PC-3 (cell line): ENCODE data around the gene VPS33A. TPM values are rescaled to one million over a fixed set of nuclear protein-coding genes. Genes with fewer than 3 reads are reported as not detected.

Experiments
- ATAC-seq: fragments of 200-7000 bp; cut with Tn5 transposase; 2 replicates; pipeline ENCODE4 v1.9.1; 2020; ENCODE audit warnings: mild to moderate bottlenecking, moderate library complexity
- BruUV-seq: library from RNA; stranded (reverse); fragments of 400-500 nt; replicated peaks from 2 replicates; lab custom pipeline; 2021; lab: Mats Ljungman, UMichigan
- CTCF ChIA-PET: fragments of 300-600 bp; sonication (Branson Sonifier 250); formaldehyde crosslinking; loops from one replicate; lab custom pipeline; 2022; ENCODE audit warnings: antibody characterized with exemption; lab: Charles Lee
- POLR2A ChIA-PET: fragments of 300-600 bp; sonication (Branson Sonifier 250); formaldehyde crosslinking; loops from one replicate; lab custom pipeline; 2022; ENCODE audit warnings: antibody characterized with exemption; ENCODE audit not compliant: unreplicated experiment; lab: Charles Lee
- DNase-seq: peaks from one replicate; pipeline ENCODE4 v3.0.0-alpha.2; 2015
- H2AFZ ChIP-seq: fragments of 300-600 bp; sonication (generic); 2 replicates; pipeline ENCODE4 v1.6.0; 2016; ENCODE audit warnings: antibody characterized with exemption, low read length
- H3F3A ChIP-seq: fragments of 300-600 bp; sonication (generic); one replicate; pipeline ENCODE4 v1.6.0; 2017; ENCODE audit warnings: antibody characterized with exemption, low read length, control low read depth, mild to moderate bottlenecking; ENCODE audit not compliant: unreplicated experiment
- H3K27ac ChIP-seq: fragments of 300-600 bp; sonication (generic); 2 replicates; pipeline ENCODE4 v1.5.1; 2016; ENCODE audit warnings: mild to moderate bottlenecking, low read length
- H3K27me3 ChIP-seq: fragments of 300-600 bp; sonication (generic); 2 replicates; pipeline ENCODE4 v1.6.1; 2016; ENCODE audit warnings: low read length, mixed read lengths
- H3K36me3 ChIP-seq: fragments of 300-600 bp; sonication (generic); 2 replicates; pipeline ENCODE4 v1.6.1; 2016; ENCODE audit warnings: low read depth, mixed run types, low read length, mixed read lengths
- H3K4me1 ChIP-seq: fragments of 300-600 bp; sonication (generic); 2 replicates; pipeline ENCODE4 v1.5.1; 2016; ENCODE audit warnings: low read length; ENCODE audit not compliant: insufficient read depth
- H3K4me2 ChIP-seq: fragments of 300-600 bp; sonication (generic); 2 replicates; pipeline ENCODE4 v1.6.0; 2016; ENCODE audit warnings: low read length
- H3K4me3 ChIP-seq: fragments of 300-600 bp; sonication (generic); 2 replicates; pipeline ENCODE4 v1.5.1; 2016; ENCODE audit warnings: mild to moderate bottlenecking, low read length, mixed read lengths
- H3K79me2 ChIP-seq: fragments of 300-600 bp; sonication (generic); 2 replicates; pipeline ENCODE4 v1.6.1; 2017; ENCODE audit warnings: low read length, mixed read lengths
- H3K9ac ChIP-seq: fragments of 300-600 bp; sonication (generic); 2 replicates; pipeline ENCODE4 v1.6.0; 2016; ENCODE audit warnings: mild to moderate bottlenecking, low read length
- H3K9me2 ChIP-seq: fragments of 300-600 bp; sonication (generic); replicated peaks from 2 replicates; pipeline ENCODE4 v1.6.1; 2016; ENCODE audit warnings: mixed run types, low read length, mixed read lengths
- H3K9me3 ChIP-seq: fragments of 300-600 bp; sonication (generic); 2 replicates; pipeline ENCODE4 v1.6.1; 2016; ENCODE audit warnings: low read length, mixed read lengths
- H4K20me1 ChIP-seq: fragments of 300-600 bp; sonication (generic); 2 replicates; pipeline ENCODE4 v1.6.1; 2016; ENCODE audit warnings: low read length, mixed read lengths
- EZH2 ChIP-seq: fragments of 300-600 bp; sonication (generic); IDR thresholded peaks from one replicate; pipeline ENCODE4 v1.6.1; 2017; ENCODE audit warnings: antibody characterized with exemption, mild to moderate bottlenecking, low read length; ENCODE audit not compliant: unreplicated experiment
- EZH2phosphoT487 ChIP-seq: fragments of 300-600 bp; sonication (generic); IDR thresholded peaks from 2 replicates; pipeline ENCODE4 v1.6.1; 2018; ENCODE audit warnings: mild to moderate bottlenecking, antibody characterized with exemption, low read length, borderline replicate concordance
- intact Hi-C: fragments of 100-400 bp; cut with micrococcal nuclease; formaldehyde crosslinking; loops from 2 replicates; pipeline ENCODE4 v1.9.0; 2023
- total RNA-seq: library from RNA; depleted of rRNA; stranded (reverse); fragments of >200 nt; gene quantifications from 2 replicates; pipeline ENCODE4 v1.2.3, GENCODE V29; 2014
- TF ChIP-seq, protein P1 (sequence below): fragments of 300-600 bp; sonication (generic); conservative IDR thresholded peaks from 2 replicates; pipeline ENCODE4 v1.5.1; 2017; ENCODE audit warnings: antibody characterized with exemption, low read depth, mild to moderate bottlenecking, low read length

Gene VPS33A
- total RNA-seq, 1 experiment from 2014 or later: 40.8 TPM

DNA sequence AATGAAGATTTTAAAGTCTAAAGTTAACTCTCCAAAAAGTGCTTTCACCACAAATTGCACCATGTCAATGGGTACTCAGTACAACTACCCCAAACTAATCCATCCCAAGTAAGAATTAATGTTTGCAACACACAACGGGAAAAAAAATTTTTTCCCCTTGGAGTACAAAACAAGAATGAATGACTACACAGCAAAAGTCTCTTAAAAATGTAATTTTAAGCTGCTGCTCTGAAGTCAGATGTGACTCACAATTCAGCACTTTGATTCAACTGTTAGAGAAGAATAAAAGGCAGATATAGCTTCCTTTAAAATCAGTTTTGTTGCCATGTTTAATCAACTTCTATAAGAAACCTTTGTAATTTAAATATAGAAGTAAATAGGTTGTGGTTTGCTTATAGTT is 42.5 kb upstream of the VPS33A start:
- no TSS peak for BruUV-seq
- H4K20me1 ChIP-seq: no peaks in the 10 kb centered on the region
- no peaks in the 10 kb centered on the region for H3K9me3 ChIP-seq
- TF ChIP-seq EZH2 (no peak), EZH2phosphoT487 (no peak)
- TF ChIP-seq, protein P1, sequence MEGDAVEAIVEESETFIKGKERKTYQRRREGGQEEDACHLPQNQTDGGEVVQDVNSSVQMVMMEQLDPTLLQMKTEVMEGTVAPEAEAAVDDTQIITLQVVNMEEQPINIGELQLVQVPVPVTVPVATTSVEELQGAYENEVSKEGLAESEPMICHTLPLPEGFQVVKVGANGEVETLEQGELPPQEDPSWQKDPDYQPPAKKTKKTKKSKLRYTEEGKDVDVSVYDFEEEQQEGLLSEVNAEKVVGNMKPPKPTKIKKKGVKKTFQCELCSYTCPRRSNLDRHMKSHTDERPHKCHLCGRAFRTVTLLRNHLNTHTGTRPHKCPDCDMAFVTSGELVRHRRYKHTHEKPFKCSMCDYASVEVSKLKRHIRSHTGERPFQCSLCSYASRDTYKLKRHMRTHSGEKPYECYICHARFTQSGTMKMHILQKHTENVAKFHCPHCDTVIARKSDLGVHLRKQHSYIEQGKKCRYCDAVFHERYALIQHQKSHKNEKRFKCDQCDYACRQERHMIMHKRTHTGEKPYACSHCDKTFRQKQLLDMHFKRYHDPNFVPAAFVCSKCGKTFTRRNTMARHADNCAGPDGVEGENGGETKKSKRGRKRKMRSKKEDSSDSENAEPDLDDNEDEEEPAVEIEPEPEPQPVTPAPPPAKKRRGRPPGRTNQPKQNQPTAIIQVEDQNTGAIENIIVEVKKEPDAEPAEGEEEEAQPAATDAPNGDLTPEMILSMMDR: no peak
- no peaks in the 10 kb centered on the region for H3K27me3 ChIP-seq
- H3K4me3 ChIP-seq: no peak overlapping the region
- H3K9me2 ChIP-seq: no peaks in the 10 kb centered on the region
- ATAC-seq (no peak), DNase-seq (no peak)
- intact Hi-C loops: loop anchor here (10.0 kb wide), 1 partner anchor 46 kb away; no protein-coding TSS in a partner anchor
- H3K4me1 ChIP-seq: peaks cover 20% of the 10 kb centered on the region
- no peaks in the 10 kb centered on the region for H3K79me2 ChIP-seq
- no peak overlapping the region for H3K4me2 ChIP-seq
- H3K9ac ChIP-seq: no peak overlapping the region
- H2AFZ ChIP-seq: no peak overlapping the region
- H3K36me3 ChIP-seq: peaks cover 48% of the 10 kb centered on the region
- H3K27ac ChIP-seq: no peak overlapping the region
- ChIA-PET CTCF (no interaction called here), POLR2A (no interaction called here)
- H3F3A ChIP-seq: no peaks in the 10 kb centered on the region

DNA sequence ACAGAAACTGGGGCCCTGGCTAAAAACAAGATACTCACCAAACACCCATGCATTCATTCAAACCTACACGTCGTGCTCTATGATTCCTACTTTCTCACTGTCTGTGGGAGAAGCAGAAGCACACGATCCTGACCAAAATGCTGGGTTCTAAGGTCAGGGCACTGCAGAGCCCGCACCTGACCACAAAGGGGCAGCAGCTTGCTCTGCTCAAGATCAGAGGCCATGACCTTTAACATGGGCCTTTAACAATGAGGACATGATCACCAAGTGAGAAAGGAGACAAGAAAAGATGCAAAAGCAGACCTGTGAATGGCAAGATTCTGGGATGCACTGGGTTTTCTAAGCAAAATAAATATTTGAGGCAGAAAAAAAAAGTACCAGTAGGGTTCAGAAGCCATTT is 40.1 kb upstream of the VPS33A start:
- Histone ChIP-seq H4K20me1 (no peaks in the 10 kb centered on the region), H3K27me3 (no peaks in the 10 kb centered on the region), H3K9ac (no peak overlapping the region), H3K4me2 (no peak overlapping the region), H3K27ac (no peak overlapping the region), H3K79me2 (no peaks in the 10 kb centered on the region), H3K36me3 (peaks cover 48% of the 10 kb centered on the region), H3K4me1 (peaks cover 20% of the 10 kb centered on the region), H2AFZ (no peak overlapping the region), H3K9me3 (no peaks in the 10 kb centered on the region), H3K9me2 (no peaks in the 10 kb centered on the region), H3K4me3 (no peak overlapping the region), H3F3A (no peaks in the 10 kb centered on the region)
- no peak for DNase-seq
- CTCF ChIA-PET: no interaction called here
- ATAC-seq: no peak
- intact Hi-C loops: loop anchor here (10.0 kb wide), 1 partner anchor 48 kb away; no protein-coding TSS in a partner anchor
- no TSS peak for BruUV-seq
- POLR2A ChIA-PET: interaction anchor here (0.6 kb wide), 2 partner anchors 89 to 165 kb away, joined by 4 to 9 read pairs; no protein-coding TSS in a partner anchor
- TF ChIP-seq EZH2phosphoT487: no peak
- TF ChIP-seq, protein P1: 0 out of 2 replicates have a peak, but pooled peaks have one; percentile 30

DNA sequence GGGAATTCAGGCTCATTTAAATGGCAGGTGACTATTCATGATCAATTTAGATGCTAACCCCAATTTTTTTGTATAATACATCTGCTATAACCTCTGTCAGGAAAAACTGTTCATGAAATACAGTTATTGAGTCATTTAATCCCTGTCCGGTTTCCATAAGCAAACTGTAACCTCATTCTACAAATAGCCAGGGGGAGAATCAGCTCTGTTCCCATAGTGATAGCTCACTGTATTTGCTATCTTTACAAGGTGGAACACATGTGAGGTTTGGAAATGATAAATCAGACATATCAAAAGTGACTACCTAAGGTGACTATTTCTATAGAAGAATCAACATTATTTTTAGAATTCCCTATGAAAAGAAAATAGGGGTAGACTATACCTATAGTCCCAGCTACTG is 38.6 kb upstream of the VPS33A start:
- CTCF ChIA-PET: interaction anchor here (0.6 kb wide), 1 partner anchor 1278 kb away, joined by 3 read pairs; no protein-coding TSS in a partner anchor
- Histone ChIP-seq H3K79me2 (no peaks in the 10 kb centered on the region), H3K4me3 (no peak overlapping the region), H3F3A (no peaks in the 10 kb centered on the region), H3K4me2 (peak overlapping the region; percentile 26; the same call in 1 of the 2 replicates), H3K27me3 (no peaks in the 10 kb centered on the region), H2AFZ (no peak overlapping the region), H3K27ac (peak overlapping the region; percentile 61), H3K9ac (no peak overlapping the region), H4K20me1 (no peaks in the 10 kb centered on the region), H3K36me3 (peaks cover 45% of the 10 kb centered on the region), H3K4me1 (peaks cover 20% of the 10 kb centered on the region), H3K9me3 (no peaks in the 10 kb centered on the region), H3K9me2 (no peaks in the 10 kb centered on the region)
- POLR2A ChIA-PET: interaction anchor here (0.7 kb wide), 1 partner anchor 79 kb away, joined by 4 read pairs; no protein-coding TSS in a partner anchor
- intact Hi-C loops: loop anchor here (10.0 kb wide), 1 partner anchor 50 kb away; no protein-coding TSS in a partner anchor
- BruUV-seq: no TSS peak
- TF ChIP-seq, protein P1: no peak
- no peak for TF ChIP-seq EZH2phosphoT487
- TF ChIP-seq EZH2: no peak
- ATAC-seq (peak; percentile 97), DNase-seq (peak; percentile 91)
